Fibroblast of skin of abdomen (primary cell): Measurements from ENCODE around the gene PIP5K1A. TPM values are rescaled to one million over a fixed set of nuclear protein-coding genes. Genes with fewer than 3 reads are reported as not detected.
"Not testable (repeated sequence)": the region's sequence is repeated elsewhere in the genome, so short reads cannot be mapped to it uniquely, and the experiment has no call there.

Source experiments
- DNase-seq: peaks from one replicate; pipeline ENCODE4 v3.0.0-alpha.2; 2013
- polyA plus RNA-seq, 2 experiments: library from polyadenylated mRNA; unstranded; fragments of 120-200 nt; gene quantifications; one replicate each; pipeline ENCODE4 v1.2.1, GENCODE V29; 2013; ENCODE audit not compliant: insufficient read length in 2 of 2

Gene PIP5K1A, protein sequence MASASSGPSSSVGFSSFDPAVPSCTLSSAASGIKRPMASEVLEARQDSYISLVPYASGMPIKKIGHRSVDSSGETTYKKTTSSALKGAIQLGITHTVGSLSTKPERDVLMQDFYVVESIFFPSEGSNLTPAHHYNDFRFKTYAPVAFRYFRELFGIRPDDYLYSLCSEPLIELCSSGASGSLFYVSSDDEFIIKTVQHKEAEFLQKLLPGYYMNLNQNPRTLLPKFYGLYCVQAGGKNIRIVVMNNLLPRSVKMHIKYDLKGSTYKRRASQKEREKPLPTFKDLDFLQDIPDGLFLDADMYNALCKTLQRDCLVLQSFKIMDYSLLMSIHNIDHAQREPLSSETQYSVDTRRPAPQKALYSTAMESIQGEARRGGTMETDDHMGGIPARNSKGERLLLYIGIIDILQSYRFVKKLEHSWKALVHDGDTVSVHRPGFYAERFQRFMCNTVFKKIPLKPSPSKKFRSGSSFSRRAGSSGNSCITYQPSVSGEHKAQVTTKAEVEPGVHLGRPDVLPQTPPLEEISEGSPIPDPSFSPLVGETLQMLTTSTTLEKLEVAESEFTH
- 63.5 TPM for polyA plus RNA-seq (2013, experiment 1 of 2; ENCODE audit: insufficient read length)
- polyA plus RNA-seq (2013, experiment 2 of 2; ENCODE audit: insufficient read length) = 62.2 TPM

- DNase-seq = peak; percentile 98
These were observed at the start of gene PIP5K1A for GRCh38 chr1:151198254-151199127. Gene PIP5K1A (plus strand): TSS chr1:151198552. CDS start chr1:151198997, 445 bp downstream.

DNA sequence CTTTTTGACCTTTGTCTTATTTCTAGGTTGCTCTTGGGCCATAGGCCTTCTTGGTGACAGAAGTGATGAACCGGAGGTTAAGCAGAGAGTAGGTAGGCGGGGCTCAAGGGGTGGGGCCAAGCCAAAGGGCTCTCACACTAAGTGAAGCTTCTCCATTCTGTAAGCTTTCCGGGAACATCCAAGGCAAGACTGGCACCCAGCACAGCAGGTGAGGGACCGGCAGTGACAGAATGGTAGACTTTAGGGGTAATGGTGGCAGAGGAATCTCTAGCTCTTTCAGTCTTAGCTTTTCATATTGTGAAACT lies 41.9 kb upstream of the PIP5K1A start, which contains the start of gene TNFAIP8L2:
TNFAIP8L2 (plus strand) TSS at position 135 of the 305 bp plus-strand sequence. CDS start 2,049 bp downstream, outside the sequence.
- DNase-seq = no peak

GRCh38 chr1:151157067-151157531 lies 41.3 kb upstream of the PIP5K1A start:
- DNase-seq = no peak

DNA sequence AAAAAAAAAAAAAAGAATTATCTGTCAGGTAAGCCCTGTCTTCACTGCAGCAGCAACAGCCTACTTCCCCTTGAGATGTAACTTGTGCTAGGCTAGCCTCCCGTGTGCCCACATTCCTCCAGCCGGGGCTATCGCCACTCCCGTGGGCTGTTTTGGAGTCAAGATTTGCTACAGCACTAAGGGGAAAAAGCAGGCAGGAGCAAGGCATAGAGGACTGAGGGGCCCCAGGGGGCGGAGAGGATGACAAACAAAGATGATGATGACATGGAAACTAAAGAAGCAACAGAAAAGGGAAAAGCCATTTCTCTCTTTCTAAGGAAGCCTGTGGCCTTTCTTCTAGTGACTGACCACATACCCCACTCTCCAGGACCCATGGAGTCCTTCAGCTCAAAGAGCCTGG lies 40.0 kb upstream of the PIP5K1A start:
- DNase-seq = no peak

DNA sequence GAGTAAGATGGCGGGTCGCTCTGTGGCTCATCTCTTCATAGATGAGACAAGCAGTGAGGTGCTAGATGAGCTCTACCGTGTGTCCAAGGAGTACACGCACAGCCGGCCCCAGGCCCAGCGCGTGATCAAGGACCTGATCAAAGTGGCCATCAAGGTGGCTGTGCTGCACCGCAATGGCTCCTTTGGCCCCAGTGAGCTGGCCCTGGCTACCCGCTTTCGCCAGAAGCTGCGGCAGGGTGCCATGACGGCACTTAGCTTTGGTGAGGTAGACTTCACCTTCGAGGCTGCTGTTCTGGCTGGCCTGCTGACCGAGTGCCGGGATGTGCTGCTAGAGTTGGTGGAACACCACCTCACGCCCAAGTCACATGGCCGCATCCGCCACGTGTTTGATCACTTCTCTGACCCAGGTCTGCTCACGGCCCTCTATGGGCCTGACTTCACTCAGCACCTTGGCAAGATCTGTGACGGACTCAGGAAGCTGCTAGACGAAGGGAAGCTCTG lies 39.6 kb upstream of the PIP5K1A start:
- no peak for DNase-seq

DNA sequence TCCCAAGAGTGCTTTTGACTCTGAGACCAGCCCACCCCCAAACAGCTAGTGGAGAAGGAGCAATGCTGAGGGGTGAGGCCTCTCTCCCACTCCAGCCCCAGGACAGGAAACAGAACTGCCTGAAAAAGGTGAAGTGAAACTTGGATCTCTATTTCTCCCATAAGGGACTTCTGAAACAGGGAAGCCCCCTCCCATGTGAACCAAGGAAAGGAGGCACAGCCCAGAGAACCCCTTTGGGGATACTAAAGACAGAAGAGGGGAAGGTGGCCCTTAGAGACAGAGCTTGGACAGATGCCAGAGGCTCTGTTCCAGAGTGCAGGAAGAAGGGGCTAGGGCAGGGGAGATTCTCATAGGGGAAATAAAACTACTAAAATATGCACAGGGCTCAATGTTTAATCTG lies 39.0 kb upstream of the PIP5K1A start:
- no peak for DNase-seq

GRCh38 chr1:151164732-151165280 lies 33.5 kb upstream of the PIP5K1A start:
- no peak for DNase-seq

DNA sequence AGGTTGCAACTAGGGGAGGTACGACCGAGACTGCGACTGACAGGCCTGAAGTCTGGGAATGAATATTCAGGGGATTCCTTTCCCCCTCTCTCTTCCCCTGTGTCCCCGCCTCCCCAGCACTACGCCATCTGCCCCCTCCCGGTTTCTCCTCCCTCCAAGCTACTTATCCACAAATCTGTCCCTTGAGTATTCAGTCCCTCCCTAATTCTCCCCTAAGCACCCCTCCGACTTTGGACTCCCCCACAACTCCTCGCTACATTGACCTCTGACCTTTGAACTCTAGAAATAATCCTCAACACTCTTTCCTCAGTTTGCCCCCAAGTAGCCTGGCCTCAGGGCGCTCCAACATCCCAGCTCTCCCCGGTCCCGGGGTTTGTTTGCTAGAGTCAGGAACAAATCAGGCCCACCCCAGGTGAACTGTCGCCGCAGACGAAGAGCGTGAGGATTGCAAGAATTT lies 33.0 kb upstream of the PIP5K1A start:
- DNase-seq = peak; percentile 61

- peak; percentile 100 for DNase-seq
These were observed 32.4 kb upstream of the PIP5K1A start, which contains the start of the genes LYSMD1 and SCNM1 for GRCh38 chr1:151165738-151166504. Gene LYSMD1 (minus strand): TSS chr1:151165902. CDS start chr1:151165258, 644 bp downstream. Gene SCNM1 (plus strand): TSS chr1:151166144. CDS start chr1:151166153, 9 bp downstream.

GRCh38 chr1:151166505-151166956 lies 31.8 kb upstream of the PIP5K1A start:
- peak; percentile 73 for DNase-seq

- DNase-seq = no peak
These were observed 31.2 kb upstream of the PIP5K1A start for GRCh38 chr1:151167116-151167515.

DNA sequence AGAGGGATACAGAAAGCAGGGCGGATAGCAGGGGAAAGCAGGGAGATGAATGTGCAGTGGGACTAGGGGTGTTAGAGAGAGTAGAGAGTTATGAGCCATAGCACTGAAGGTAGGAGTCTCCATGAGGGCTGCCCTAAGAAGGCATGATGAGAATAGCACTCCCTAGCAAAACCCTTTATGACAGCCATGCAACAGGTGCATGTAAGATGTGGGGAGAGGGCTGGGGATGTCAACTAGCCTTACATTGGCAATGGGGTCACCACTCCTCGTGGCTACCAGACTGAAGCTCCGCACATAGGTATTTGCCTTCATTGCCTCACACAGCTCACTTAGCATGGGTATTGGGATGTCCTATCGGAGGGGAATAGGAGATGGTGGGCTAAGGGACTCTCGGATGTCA lies 27.2 kb upstream of the PIP5K1A start:
- DNase-seq = no peak

DNA sequence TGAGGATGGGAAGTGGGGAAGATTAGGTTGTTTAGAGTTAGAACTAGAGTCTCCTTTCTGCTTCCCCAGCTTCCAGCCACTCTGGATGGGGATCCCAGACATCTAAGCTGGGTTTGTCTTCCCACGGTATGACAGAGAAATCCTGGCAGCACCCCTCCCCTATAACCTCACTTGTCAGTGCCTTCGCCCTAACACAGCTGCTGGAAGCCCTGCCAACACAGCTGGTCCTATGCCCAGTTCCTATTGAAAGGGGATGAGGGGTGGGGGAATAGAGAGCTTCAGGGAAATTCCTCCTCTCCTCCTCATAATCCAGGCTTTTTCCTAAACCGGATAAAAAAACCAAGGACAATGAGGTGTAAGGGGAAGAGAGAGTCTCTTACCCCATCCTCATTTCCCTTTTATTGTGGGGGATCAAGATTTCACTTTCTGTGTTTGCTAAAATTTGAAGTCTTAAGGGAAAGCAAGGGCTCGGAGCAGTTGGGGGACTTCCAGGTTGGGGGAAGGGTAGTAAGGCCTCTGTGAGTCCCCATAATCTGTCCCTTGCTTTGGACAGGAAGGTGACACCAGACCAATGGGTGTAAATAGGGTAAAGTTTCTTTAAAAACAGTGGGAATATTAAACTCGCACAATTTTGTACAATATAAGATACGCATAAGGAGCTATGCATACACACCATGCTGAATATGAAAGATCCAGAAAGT lies 23.2 kb upstream of the PIP5K1A start:
- DNase-seq = no peak

DNA sequence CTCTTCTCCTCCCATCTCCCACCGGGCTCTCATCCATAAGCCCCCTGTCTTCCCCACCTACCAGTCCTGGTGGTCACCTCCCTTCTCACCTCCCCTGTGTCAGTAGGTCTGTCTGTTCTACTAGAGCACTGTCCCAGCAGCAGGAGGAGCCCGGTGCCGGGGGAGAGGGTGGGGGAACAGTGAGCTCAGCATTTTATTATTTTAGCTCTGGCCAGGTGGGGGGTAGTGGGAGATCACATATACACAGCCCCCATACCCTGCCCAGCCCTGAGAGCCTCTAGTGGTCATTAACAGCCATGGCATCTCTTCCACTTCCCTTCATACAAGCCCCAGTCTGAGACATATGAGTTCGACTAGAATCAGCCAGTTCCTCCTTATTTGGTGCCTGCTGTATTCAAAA lies 22.5 kb upstream of the PIP5K1A start, which contains the start of gene TMOD4:
TMOD4 (minus strand) TSS at position 119 of the 400 bp plus-strand sequence. CDS start 1,106 bp downstream, outside the sequence.
- DNase-seq = no peak

DNA sequence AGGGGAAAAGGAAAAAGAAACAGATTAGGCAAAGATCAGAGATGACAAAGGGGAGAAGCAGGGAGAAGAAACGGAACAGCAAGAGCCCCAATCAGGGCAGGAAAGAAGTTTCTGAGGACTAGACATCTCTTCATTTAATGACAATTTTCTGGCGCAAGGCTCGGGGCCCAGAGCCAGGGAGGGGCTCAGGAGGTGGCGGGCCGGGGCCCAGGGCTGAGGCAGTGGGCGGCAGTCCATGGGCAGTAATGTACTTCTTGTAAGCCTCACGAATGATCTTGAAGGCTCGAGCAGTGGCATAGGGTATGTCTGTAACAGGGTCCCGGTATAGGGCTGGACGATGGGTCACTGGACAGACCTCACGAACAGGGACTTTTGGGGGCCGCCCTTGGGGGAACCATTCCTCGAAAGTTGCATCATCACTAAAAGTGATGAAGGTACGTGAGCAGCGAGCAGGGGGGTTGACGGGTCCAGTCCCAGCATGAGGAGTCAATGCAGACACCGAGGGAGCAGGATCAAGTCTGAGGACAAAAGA lies 21.8 kb upstream of the PIP5K1A start:
- DNase-seq = no peak

DNA sequence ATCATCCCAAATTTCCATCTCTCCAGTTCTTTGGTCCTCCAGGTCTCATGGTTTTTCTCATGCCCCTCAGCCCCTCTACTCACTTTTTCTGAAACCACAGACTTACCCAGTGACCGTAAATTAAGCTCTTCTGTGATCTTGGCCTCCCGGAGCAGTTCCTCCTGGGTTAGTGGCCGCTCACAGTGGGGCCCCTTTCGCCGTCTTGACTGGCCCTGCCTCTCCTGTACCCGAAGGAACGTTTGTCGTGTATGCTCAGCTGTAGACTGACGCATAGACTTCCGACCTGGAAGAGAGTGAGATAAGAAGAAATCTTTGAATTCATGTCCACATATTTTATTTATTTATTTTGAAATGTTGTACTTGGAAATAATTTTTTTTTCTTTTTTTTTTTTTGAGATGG lies 14.1 kb upstream of the PIP5K1A start:
- no peak for DNase-seq

DNA sequence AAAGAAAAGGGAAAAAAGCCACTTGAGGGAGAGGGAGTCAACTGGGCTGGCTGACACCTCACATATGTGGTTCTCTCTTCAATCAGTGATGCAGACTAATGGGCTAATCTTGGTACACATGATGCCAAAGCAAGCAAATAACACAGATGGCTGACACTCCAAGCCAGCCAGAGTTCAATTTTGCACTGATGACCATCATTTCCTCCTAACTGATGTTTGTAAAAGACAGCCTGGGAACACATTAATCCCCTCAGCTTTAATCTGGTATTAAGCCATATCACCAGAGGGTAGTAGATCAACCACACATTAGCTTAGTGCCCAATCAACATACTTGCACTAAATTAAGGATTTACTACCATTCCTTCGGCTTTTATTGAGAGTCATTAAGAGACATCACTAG lies 11.1 kb upstream of the PIP5K1A start:
- DNase-seq = no peak

DNA sequence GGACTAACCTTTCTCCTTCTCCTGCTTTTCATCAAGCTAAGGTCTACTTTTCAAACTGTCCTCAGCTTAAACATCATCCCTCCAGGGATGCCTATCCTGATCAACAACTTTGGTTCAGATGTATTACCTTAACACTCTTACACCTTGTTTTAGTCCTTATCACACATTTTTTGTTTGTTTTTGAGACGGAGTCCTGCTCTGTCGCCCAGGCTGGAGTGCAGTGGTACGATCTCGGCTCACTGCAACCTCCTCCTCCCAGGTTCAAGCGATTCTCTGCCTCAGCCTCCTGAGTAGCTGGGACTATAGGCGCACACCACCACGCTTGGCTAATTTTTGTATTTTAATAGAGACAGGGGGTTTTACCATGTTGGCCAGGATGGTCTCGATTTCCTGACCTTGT lies 9.7 kb upstream of the PIP5K1A start:
- not testable (repeated sequence) for DNase-seq

DNA sequence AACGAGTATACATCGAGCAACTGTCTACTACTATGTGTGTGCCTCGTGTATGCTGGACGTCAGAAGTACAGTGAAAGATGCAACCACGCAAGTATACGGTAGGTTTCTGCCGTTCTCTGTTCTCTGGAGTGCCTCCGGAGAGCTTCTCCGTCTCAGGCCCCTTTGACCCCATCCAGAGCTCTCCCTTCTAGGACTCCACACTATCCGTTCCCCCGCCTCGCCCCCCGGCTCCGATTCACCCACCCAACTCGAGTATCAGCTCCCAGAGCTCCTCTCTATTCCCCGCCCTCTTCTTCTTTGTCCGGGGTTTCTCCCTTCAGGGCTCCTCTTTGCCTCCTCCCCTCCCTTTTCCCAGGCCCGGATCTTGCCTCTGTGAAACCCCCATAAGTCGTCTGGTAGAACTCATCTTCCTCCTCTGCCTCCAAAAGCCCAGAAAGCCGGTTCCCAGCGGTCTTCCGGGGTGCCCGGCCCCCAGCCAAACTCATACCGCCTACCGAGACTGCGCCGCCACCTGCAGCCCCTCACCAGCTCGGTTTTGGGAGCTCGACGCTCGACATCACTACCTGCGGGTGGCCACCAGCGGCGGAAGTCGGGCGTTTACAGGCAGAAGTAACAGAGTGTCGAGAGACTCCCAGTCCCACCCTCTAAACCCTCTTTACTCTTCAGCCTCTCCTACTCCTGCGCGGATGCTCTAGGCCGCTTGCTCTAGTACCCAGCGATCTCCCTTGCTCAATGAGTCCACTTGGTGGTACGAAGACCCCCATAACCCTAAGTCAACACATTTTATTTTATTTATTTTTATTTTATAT lies 8.5 kb upstream of the PIP5K1A start, which contains the start of gene VPS72:
VPS72 (minus strand) TSS at position 561 of the 809 bp plus-strand sequence; CDS start at position 485, 76 bp downstream.
- peak; percentile 89 for DNase-seq
